HG02981 (cell line): Measurements from ENCODE around the gene AUTS2.
A peak's percentile ranks its signal among the peaks of the same experiment; 100 is the strongest.

Source experiments
- ATAC-seq: cut with Tn5 transposase; IDR thresholded peaks from one replicate; pipeline ENCODE4 v1.9.1; 2021; ENCODE audit warnings: mild to moderate bottlenecking, moderate library complexity; ENCODE audit not compliant: unreplicated experiment

The AUTS2 gene

GRCh38 chr7:70208236-70209063 lies 610.2 kb downstream of the AUTS2 start:
- ATAC-seq: no peak

DNA sequence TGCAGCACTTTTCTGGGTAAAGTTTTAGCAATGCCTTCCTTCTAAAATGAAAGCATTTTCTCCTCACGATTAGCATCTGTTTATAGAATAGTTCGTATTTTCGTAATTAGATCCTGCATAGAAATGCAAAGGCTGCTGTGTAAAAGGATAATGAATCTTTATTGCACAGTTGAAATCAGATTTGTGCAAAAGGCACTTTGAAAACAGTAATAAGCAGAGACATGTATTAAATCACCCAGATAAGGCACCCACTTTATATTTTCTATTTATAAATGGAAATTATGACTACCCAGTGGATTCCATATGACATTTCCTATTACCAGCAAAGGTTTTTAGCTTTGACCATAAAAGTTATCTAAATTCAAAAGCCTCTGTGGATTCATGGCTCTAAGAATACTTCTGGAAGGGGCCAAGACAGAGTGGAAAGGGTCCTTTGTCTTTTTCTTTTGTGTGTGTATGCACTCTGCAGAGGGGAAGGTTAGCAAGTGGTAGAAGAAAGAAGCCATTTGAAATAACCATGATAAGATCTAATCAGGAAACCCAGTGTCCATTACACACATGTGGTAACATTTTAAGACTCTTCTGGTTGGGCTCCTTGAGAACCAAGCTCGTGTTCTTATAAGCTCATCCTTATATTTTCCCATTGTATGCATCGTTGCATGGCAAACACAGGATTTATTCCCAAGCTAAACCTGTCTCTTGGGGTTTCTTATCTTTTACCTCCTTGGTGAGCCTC lies 612.1 kb downstream of the AUTS2 start:
- no peak for ATAC-seq

GRCh38 chr7:70210936-70211310 lies 612.6 kb downstream of the AUTS2 start:
- no peak for ATAC-seq

DNA sequence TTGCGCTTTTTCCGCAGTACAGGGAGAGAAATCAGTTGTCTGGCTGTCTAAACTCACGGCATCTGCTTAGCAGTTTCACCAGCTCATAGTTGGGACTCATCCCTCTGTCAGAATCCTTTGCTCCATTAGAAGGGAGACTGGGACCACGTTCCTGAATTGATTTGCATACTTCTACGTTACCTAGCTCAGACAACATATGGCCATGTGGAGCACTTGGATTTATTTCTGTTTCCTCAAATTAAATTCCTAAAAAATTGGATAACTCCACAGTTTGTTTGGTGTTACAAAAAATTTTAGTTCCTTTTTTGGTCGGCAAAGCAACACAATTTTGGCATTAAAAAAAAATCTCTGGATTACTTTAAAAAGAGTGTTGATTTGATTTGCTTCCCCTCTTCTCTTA lies 614.0 kb downstream of the AUTS2 start:
- no peak for ATAC-seq

GRCh38 chr7:70214071-70214470 lies 615.8 kb downstream of the AUTS2 start:
- no peak for ATAC-seq

DNA sequence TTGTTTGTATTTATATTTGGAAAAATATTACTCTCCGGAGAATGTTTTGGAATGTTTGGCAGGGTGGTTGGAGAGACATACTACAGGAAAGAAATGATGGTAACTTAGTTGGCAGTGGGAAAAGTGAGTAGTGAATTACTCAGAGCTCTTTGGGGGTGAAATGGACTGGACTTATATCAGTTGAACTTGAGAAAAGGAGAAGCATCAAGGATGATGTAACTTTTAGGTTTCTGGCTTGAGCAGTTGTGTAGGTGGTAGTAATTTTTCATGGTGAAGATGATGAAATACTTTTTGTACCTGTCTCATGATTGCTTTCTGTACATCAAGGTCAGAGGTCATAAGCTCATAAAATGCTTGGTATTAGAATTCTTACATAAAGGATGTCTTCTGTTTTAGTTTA lies 617.2 kb downstream of the AUTS2 start:
- no peak for ATAC-seq

GRCh38 chr7:70217571-70217970 lies 619.3 kb downstream of the AUTS2 start:
- ATAC-seq: no peak

DNA sequence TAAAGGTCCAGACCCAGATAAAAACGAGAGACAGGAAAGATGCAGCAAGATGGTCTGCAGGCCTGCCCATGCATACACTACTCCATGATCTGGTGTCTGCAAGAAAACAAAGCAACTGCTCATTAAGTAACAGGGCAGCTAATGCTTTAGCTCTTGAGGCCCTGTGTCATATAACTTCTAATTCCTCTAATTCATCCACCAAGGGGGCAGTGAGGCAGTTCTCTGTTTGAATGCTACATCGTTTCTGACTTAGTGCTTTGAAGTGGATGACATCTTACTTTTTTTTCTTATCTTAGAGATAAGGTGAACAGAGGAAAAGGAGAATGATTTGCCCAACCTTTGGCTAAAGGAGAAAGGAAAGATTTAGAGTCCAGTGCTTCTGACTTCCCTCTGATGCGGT lies 619.7 kb downstream of the AUTS2 start:
- ATAC-seq: no peak

DNA sequence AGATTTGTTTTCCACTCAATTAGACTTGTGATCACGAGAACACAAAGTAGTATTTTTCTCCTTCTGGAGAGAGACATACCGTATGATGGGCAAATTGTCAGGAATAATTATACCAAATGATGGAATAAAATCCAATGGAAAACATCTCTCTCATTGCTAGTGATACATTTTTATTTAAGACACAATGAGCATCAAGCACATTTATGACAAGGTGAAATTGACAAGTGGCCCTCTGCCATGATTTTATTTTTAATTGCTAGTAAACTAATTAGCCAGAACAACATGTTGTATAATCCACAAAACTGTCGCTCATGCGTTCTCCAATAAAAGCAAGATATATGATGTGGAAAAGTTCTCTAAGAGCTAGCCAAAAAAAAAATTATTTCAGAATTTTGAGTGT lies 620.8 kb downstream of the AUTS2 start:
- ATAC-seq: no peak

DNA sequence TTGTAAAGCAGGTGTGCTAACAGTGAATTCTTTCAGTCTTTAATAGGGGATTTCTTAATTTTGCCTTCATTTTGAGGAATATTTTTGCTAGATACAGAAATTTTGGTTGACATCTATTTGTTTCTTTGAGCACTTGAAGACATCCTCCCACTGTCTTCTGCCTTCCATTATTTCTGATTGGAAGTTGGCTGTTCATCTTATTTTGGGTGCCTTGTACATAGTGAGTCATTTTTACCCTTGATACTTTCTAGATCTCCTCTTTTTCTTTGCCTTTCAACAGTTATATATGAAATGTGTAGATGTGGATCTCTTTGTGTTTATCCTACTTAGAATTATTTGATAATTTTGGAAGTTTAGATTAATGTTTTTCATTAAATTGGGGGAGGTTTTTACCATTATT lies 631.0 kb downstream of the AUTS2 start:
- no peak for ATAC-seq

- no peak for ATAC-seq
Observed at GRCh38 chr7:70230761-70231160, 632.5 kb downstream of the AUTS2 start.

DNA sequence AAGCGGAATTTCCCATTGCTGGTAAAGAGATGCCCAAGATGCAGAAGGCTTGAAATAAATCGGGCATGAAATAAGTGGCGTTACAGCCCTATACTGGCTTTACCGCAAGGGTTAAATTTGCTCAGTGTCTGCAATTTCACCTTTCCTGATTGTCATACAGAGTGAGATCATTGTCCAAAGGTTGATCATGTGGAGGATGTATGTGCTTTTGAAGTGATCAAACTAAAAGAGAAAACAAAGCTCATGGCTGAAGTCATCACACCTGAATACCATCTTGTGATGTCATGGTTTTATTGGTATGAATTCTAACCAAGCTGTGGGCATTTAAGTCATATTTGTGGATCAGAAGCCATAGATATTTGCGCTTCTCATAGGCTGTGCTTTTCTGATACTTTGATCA lies 635.5 kb downstream of the AUTS2 start:
- ATAC-seq: no peak

- ATAC-seq: no peak
Observed at GRCh38 chr7:70237256-70237655, 639.0 kb downstream of the AUTS2 start.

GRCh38 chr7:70237831-70238575 lies 639.7 kb downstream of the AUTS2 start:
- ATAC-seq: peak; percentile 99

- no peak for ATAC-seq
Observed at GRCh38 chr7:70239918-70240317, 641.6 kb downstream of the AUTS2 start.

- ATAC-seq: no peak
Observed at GRCh38 chr7:70240873-70241272, 642.6 kb downstream of the AUTS2 start.

GRCh38 chr7:70241536-70242175 lies 643.4 kb downstream of the AUTS2 start:
- ATAC-seq: no peak

GRCh38 chr7:70242826-70243225 lies 644.6 kb downstream of the AUTS2 start:
- ATAC-seq: no peak

- ATAC-seq: no peak
Observed at GRCh38 chr7:70243443-70243842, 645.2 kb downstream of the AUTS2 start.

GRCh38 chr7:70257921-70258320 lies 659.6 kb downstream of the AUTS2 start:
- ATAC-seq: no peak

GRCh38 chr7:70259502-70259901 lies 661.2 kb downstream of the AUTS2 start:
- ATAC-seq: no peak
